ENCODE measurements around the gene MYL6B. TPM values are rescaled to one million over a fixed set of nuclear protein-coding genes. Genes with fewer than 3 reads are reported as not detected.

Gene MYL6B
- total and polyA plus RNA-seq, 2 experiments from 2014 or later: 96.9 to 164 TPM

- H3K4me1 Mint-ChIP-seq: no peaks in the 10 kb centered on the region
- no peak overlapping the region for H3K27ac ChIP-seq (ENCODE audit: low read depth)
- H3K27me3 ChIP-seq (ENCODE audit: insufficient read depth): no peaks in the 10 kb centered on the region
- H3K4me1 ChIP-seq (ENCODE audit: insufficient read depth): no peaks in the 10 kb centered on the region
- no peak for ATAC-seq
- peaks cover 7% of the 10 kb centered on the region; the same call in 1 of the 2 replicates for H3F3A ChIP-seq (replicated peaks; ENCODE audit: low read depth)
- no peak overlapping the region for H2AFZ ChIP-seq
- H3K36me3 ChIP-seq (ENCODE audit: insufficient read depth): peaks cover 37% of the 10 kb centered on the region
- H3K4me3 ChIP-seq: no peak overlapping the region
- H3K4me2 ChIP-seq: no peak overlapping the region
- H3K27ac Mint-ChIP-seq: no peak overlapping the region
- no peak for TF ChIP-seq NANOG (IDR thresholded peaks at IDR 0.05; ENCODE audit: borderline replicate concordance)
- no peak for TF ChIP-seq ZNF114 (CRISPR knock-in tag; IDR thresholded peaks at IDR 0.05)
- TF ChIP-seq JUNB (IDR thresholded peaks at IDR 0.05; ENCODE audit: unreplicated experiment): no peak
- TF ChIP-seq ZNF331 (CRISPR knock-in tag; IDR thresholded peaks at IDR 0.05; ENCODE audit: low read depth): no peak
- no peak for TF ChIP-seq ZNF462 (CRISPR knock-in tag; IDR thresholded peaks at IDR 0.05)
- TF ChIP-seq POLR2AphosphoS5 (IDR thresholded peaks at IDR 0.05; ENCODE audit: low read depth): no peak
- TF ChIP-seq REST (IDR thresholded peaks at IDR 0.05; ENCODE audit: unreplicated experiment): no peak
- no peak for TF ChIP-seq EZH2 (IDR thresholded peaks at IDR 0.05; ENCODE audit: low read depth, unreplicated experiment)
- peaks cover 2% of the 10 kb centered on the region for H3K27me3 Mint-ChIP-seq (ENCODE audit: insufficient read depth, low read depth, poor library complexity)
- no peak for DNase-seq (ENCODE audit: low spot score)
- H3K79me2 ChIP-seq (replicated peaks; ENCODE audit: insufficient read depth): no peaks in the 10 kb centered on the region
- no peaks in the 10 kb centered on the region for H3K9me3 Mint-ChIP-seq
- H4K20me1 ChIP-seq (replicated peaks; ENCODE audit: insufficient read depth): no peaks in the 10 kb centered on the region; the same call in 1 of the 2 replicates
- H3K4me3 Mint-ChIP-seq: no peak overlapping the region; the same call in 2 of the 3 replicates
- peaks cover 54% of the 10 kb centered on the region for H3K36me3 Mint-ChIP-seq (ENCODE audit: low read depth)
- H3K9me2 ChIP-seq (ENCODE audit: insufficient read depth): no peaks in the 10 kb centered on the region
Observed at GRCh38 chr12:56145217-56145616, 7.2 kb upstream of the MYL6B start.

Measured in GM23338 (cell line).